HepG2 (cell line): ENCODE data around the gene TP53I3. TPM values are rescaled to one million over a fixed set of nuclear protein-coding genes. Genes with fewer than 3 reads are reported as not detected.
A peak's percentile ranks its signal among the peaks of the same experiment; 100 is the strongest.

Experiments
- ARID4A ChIP-seq: sonication (generic); formaldehyde crosslinking; IDR thresholded peaks from 2 replicates; pipeline ENCODE4 v1.5.0; 2020; ENCODE audit warnings: mild to moderate bottlenecking, missing genetic modification reagents, borderline replicate concordance
- ATF3 ChIP-seq: sonication (generic); formaldehyde crosslinking; IDR thresholded peaks from 2 replicates; pipeline ENCODE4 v1.4.0; 2020; ENCODE audit warnings: missing genetic modification reagents
- CREB1 ChIP-seq, 2 experiments: fragments of 450-650 bp in 1 of 2; IDR thresholded peaks; 2 replicates each; pipeline ENCODE4 v1.6.1; 2016 to 2017; ENCODE audit warnings: control low read depth in 1 of 2, mild to moderate bottlenecking in 1 of 2, missing compliant biosample characterization in 1 of 2, missing genetic modification characterization in 1 of 2
- HIVEP1 ChIP-seq: sonication (generic); formaldehyde crosslinking; IDR thresholded peaks from 2 replicates; pipeline ENCODE4 v1.4.0; 2020; ENCODE audit warnings: mild to moderate bottlenecking, missing genetic modification reagents
- HMG20B ChIP-seq: conservative IDR thresholded peaks from 2 replicates; pipeline ENCODE4 v1.6.1; 2016; ENCODE audit warnings: missing genetic modification reagents, missing compliant biosample characterization
- HNF1B ChIP-seq: sonication (generic); formaldehyde crosslinking; IDR thresholded peaks from 2 replicates; pipeline ENCODE4 v1.5.1; 2020; ENCODE audit warnings: mild to moderate bottlenecking, moderate library complexity, missing genetic modification reagents
- HOXA5 ChIP-seq: sonication (generic); formaldehyde crosslinking; IDR thresholded peaks from 2 replicates; pipeline ENCODE4 v1.4.0; 2020; ENCODE audit warnings: missing genetic modification reagents
- MLLT10 ChIP-seq: sonication (generic); formaldehyde crosslinking; IDR thresholded peaks from 2 replicates; pipeline ENCODE4 v1.4.0; 2020; ENCODE audit warnings: missing genetic modification reagents
- PHF8 ChIP-seq: sonication (generic); formaldehyde crosslinking; IDR thresholded peaks from 2 replicates; pipeline ENCODE4 v1.5.0; 2020; ENCODE audit warnings: missing genetic modification reagents
- PLRG1 ChIP-seq: fragments of 450-650 bp; conservative IDR thresholded peaks from 2 replicates; pipeline ENCODE4 v1.6.1; 2016
- RAD21 ChIP-seq: fragments of 450-650 bp; formaldehyde crosslinking; IDR thresholded peaks from 2 replicates; pipeline ENCODE4 v1.5.0; 2020; ENCODE audit warnings: mild to moderate bottlenecking
- RBAK ChIP-seq: sonication (generic); formaldehyde crosslinking; IDR thresholded peaks from 2 replicates; pipeline ENCODE4 v1.5.1; 2020; ENCODE audit warnings: mild to moderate bottlenecking, missing genetic modification reagents
- TSC22D2 ChIP-seq: sonication (generic); formaldehyde crosslinking; IDR thresholded peaks from 2 replicates; pipeline ENCODE4 v1.5.1; 2020; ENCODE audit warnings: missing genetic modification reagents, mild to moderate bottlenecking, borderline replicate concordance
- ZNF138 ChIP-seq: sonication (generic); formaldehyde crosslinking; IDR thresholded peaks from 2 replicates; pipeline ENCODE4 v1.5.0; 2020; ENCODE audit warnings: mild to moderate bottlenecking, low read depth, missing genetic modification reagents
- ZNF235 ChIP-seq: sonication (generic); formaldehyde crosslinking; IDR thresholded peaks from 2 replicates; pipeline ENCODE4 v1.8.1; 2023; ENCODE audit warnings: mild to moderate bottlenecking, missing genetic modification reagents, borderline replicate concordance
- ZNF3 ChIP-seq: IDR thresholded peaks from 2 replicates; pipeline ENCODE4 v1.7.0; 2017; ENCODE audit warnings: inconsistent platforms
- ZNF30 ChIP-seq: sonication (generic); formaldehyde crosslinking; IDR thresholded peaks from 2 replicates; pipeline ENCODE4 v1.5.0; 2020; ENCODE audit warnings: mild to moderate bottlenecking, missing genetic modification reagents
- ZNF34 ChIP-seq: sonication (generic); formaldehyde crosslinking; IDR thresholded peaks from 2 replicates; pipeline ENCODE4 v1.4.0; 2020; ENCODE audit warnings: mild to moderate bottlenecking, missing genetic modification reagents, borderline replicate concordance
- ZNF660 ChIP-seq: sonication (generic); formaldehyde crosslinking; IDR thresholded peaks from 2 replicates; pipeline ENCODE4 v1.5.1; 2020; ENCODE audit warnings: mild to moderate bottlenecking, low read depth, missing genetic modification reagents, borderline replicate concordance
- ZNF773 ChIP-seq: sonication (generic); formaldehyde crosslinking; IDR thresholded peaks from 2 replicates; pipeline ENCODE4 v1.4.0; 2020; ENCODE audit warnings: missing genetic modification reagents, borderline replicate concordance
- ZNF784 ChIP-seq: sonication (generic); formaldehyde crosslinking; IDR thresholded peaks from 2 replicates; pipeline ENCODE4 v1.5.1; 2020; ENCODE audit warnings: missing genetic modification reagents, mild to moderate bottlenecking, borderline replicate concordance
- ZSCAN30 ChIP-seq: sonication (generic); formaldehyde crosslinking; IDR thresholded peaks from 2 replicates; pipeline ENCODE4 v1.5.0; 2020; ENCODE audit warnings: mild to moderate bottlenecking, missing genetic modification reagents
- polyA plus RNA-seq, 8 experiments: library from polyadenylated mRNA; depleted of rRNA in 3 of 8; stranded (reverse) in 7 of 8; unstranded in 1 of 8; fragments of >200 nt; fragmentation: Illumina TruSeq in 4 of 8; extraction: Trizol in 4 of 8; gene quantifications; 2 replicates each; pipeline versions ENCODE4 v1.2.1 to v1.2.3, GENCODE V29; 2011 to 2016; ENCODE audit warnings: low read depth in 4 of 8, missing spikeins in 1 of 8, mixed read lengths in 1 of 8; ENCODE audit not compliant: insufficient read depth in 1 of 8
- total RNA-seq, 5 experiments: library from RNA; depleted of rRNA; stranded (reverse); fragments of >200 nt; fragmentation: Illumina TruSeq; extraction: Trizol; gene quantifications; 2 replicates each; pipeline ENCODE4 v1.2.3, GENCODE V29; 2016; ENCODE audit warnings: low read depth in 1 of 5

The TP53I3 gene
- total and polyA plus RNA-seq, 2 of the 13 experiments (the other 11 are each of a cell fraction or from before 2014, with no cell fraction given) = 25.0 to 44.1 TPM

GRCh38 chr2:24046930-24047702, 37.5 kb downstream of the TP53I3 start, which contains the start of gene WDCP (continued):
- TF ChIP-seq MLLT10 (CRISPR knock-in tag) = no peak
- peak; percentile 66 for TF ChIP-seq CREB1 (IDR thresholded peaks at IDR 0.05)
- TF ChIP-seq CREB1 (CRISPR knock-in tag; IDR thresholded peaks at IDR 0.05) = peak; percentile 89
- no peak for TF ChIP-seq ZNF138 (CRISPR knock-in tag)
- peak; percentile 86 for TF ChIP-seq ARID4A
- no peak for TF ChIP-seq ZNF30 (CRISPR knock-in tag)
- no peak for TF ChIP-seq RBAK
- no peak for TF ChIP-seq ZNF3 (CRISPR knock-in tag)
- TF ChIP-seq ZNF660 = no peak
- TF ChIP-seq PLRG1 = no peak
- TF ChIP-seq RAD21 (CRISPR knock-in tag) = no peak
- TF ChIP-seq ZNF784 (CRISPR knock-in tag) = 0 out of 2 replicates have a peak, but pooled peaks have one; percentile 17
- peak; percentile 19; the same call in 1 of the 2 replicates for TF ChIP-seq HMG20B
- peak; percentile 74; the same call in 1 of the 2 replicates for TF ChIP-seq TSC22D2
- TF ChIP-seq ZNF773 = no peak
- TF ChIP-seq ZNF34 (CRISPR knock-in tag) = no peak
- TF ChIP-seq ZSCAN30 (CRISPR knock-in tag) = no peak
- 0 out of 2 replicates have a peak, but pooled peaks have one; percentile 63 for TF ChIP-seq HIVEP1
- no peak; the same call in 1 of the 2 replicates for TF ChIP-seq HNF1B (CRISPR knock-in tag)
- 0 out of 2 replicates have a peak, but pooled peaks have one; percentile 69 for TF ChIP-seq ZNF235
- peak; percentile 85 for TF ChIP-seq PHF8 (CRISPR knock-in tag)
- TF ChIP-seq HOXA5 (CRISPR knock-in tag) = peak; percentile 86
- no peak; the same call in 1 of the 2 replicates for TF ChIP-seq ATF3 (CRISPR knock-in tag)
